GM08714 (cell line): ENCODE results near the gene LPP.

Experiments used
- H3K4me3 ChIP-seq: fragments of 200-500 bp; sonication (Bioruptor generic); 2 replicates; pipeline ENCODE4 v1.5.1; 2014; ENCODE audit warnings: mild to moderate bottlenecking, low read length, inconsistent platforms
- ZNF274 ChIP-seq: IDR thresholded peaks from 2 replicates; pipeline ENCODE4 v1.6.1; 2012; ENCODE audit warnings: mild to moderate bottlenecking, low read depth, low read length

Gene LPP

GRCh38 chr3:188863999-188864406 is 710.0 kb downstream of the LPP start:
- no peak overlapping the region for H3K4me3 ChIP-seq
- no peak for TF ChIP-seq ZNF274

DNA sequence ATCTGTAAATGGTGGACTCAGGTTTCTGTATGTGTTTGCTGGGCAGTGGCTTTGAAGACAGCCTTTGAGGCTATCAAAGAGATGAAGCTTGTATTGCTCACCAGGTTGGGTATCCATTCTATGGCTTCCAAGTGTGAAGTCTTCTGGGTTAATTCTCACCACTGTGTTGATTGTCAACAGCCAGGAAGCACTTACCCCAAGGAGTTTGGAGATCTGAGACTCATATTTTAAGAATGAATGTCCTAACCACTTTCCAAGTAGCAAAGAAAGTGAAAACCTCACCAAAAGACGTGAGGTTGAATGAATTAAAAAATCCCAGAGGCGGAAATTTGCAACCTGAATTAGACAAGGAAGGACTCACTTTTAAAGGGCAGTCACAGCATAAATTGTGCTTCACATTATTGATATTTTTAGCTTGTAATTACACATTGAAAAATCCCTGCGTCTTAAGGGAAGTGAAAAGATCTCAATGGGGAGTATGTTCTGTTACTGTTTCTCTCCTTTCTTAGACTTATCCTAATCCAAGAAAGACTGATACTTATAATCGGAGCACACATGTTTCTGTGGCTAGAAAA is 713.8 kb downstream of the LPP start:
- TF ChIP-seq ZNF274, result no peak

DNA sequence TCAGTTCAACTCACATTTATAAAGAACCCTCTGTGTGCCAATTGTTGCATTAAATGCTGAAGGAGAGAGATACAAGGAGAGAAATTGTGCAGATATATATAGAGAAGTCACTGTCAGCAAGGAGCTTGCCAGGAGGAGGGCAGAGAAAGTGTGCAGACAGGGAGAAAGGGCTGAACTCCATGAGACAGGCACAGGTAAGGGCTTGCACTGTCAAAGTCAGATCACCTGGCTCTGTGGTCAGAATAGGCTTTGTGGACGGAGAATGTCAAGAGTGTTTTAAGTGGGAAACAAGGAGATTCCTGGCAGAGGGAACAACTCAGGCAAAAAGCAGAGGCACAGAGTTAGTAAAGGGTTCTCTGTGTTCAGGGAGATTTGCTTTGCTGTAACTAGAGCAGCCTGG is 714.8 kb downstream of the LPP start:
- no peak for TF ChIP-seq ZNF274
- no peak overlapping the region for H3K4me3 ChIP-seq

More for the DNA sequence above, 713.8 kb downstream of the LPP start:
- no peak overlapping the region for H3K4me3 ChIP-seq

- no peak overlapping the region for H3K4me3 ChIP-seq
- TF ChIP-seq ZNF274, result no peak
These were observed 715.7 kb downstream of the LPP start for GRCh38 chr3:188869628-188870027.

DNA sequence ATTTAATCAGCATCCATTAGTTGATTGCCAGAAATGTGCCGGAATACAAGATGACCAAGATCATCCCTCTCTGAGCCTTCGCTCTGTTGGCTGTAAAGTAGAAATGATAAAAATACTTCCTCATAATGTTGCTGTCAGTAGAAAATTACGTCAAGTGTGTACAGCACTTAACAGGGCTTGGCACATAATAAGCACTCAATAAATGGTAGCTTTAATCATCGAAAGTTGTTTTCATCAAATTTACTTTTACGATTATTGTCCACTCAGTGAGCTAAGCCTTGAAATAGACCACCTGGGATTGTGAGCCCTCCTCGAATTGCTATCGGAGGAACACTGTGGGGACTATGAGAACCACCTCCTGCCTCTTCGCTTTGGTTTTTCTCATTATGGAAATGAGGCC is 716.5 kb downstream of the LPP start:
- TF ChIP-seq ZNF274, result no peak
- H3K4me3 ChIP-seq, result no peak overlapping the region

DNA sequence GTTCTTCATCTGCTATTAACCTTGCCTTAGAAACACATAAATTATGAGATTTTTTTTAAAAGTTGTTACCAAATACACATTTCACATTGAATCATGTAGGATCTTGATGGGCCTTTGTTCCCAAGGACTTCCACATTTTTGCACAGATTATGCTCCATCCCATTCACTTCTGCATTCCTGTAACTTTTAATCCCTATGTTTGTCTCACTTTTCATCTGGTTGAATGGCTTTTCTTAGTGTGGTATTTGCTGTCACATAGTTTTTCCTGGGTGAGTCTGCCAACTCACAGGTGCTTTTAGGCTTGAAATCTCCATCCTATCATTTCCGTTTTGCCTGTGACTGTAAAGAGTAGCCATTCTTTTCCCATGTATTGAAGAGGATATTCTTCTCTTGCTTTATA is 720.6 kb downstream of the LPP start:
- H3K4me3 ChIP-seq, result no peak overlapping the region
- TF ChIP-seq ZNF274, result no peak

DNA sequence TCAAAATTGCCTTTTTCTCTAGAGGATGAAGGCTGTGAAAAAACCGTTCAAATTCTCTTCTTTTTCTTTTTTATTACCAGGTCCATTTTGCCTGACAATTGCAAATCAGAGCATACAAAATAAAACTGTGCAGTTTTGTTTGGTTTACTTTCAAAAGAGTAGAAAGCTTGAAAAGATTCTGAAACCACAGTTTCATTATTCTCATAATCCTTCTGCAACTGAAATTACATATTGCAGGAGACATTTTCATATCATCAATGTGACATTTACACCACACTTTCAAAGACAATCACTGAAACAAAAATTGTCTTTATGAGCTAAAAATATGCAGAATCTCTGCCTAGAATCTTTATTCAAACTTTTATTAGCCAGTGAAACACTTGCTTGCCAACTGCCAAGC is 721.5 kb downstream of the LPP start:
- TF ChIP-seq ZNF274, result no peak
- no peak overlapping the region for H3K4me3 ChIP-seq

GRCh38 chr3:188876370-188876769 is 722.4 kb downstream of the LPP start:
- TF ChIP-seq ZNF274, result no peak
- H3K4me3 ChIP-seq, result no peak overlapping the region

DNA sequence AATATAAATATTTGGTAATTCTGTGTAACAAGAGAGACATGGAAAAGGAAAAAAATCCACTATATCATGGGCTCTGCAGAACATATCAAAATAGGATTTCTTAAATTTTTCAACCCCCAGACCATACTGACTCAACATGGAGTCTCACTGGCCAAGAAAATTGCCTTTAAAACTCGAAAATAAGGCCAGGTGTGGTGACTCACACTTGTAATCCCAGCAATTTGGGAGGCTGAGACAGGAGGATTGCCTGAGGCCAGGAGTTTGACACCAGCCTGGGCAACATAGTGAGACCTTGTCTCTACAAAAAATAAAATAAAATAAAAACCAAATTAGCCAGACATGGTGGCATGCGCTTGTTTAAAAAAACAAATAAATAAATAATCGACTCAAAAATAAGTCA is 723.4 kb downstream of the LPP start:
- TF ChIP-seq ZNF274, result no peak
- no peak overlapping the region for H3K4me3 ChIP-seq

DNA sequence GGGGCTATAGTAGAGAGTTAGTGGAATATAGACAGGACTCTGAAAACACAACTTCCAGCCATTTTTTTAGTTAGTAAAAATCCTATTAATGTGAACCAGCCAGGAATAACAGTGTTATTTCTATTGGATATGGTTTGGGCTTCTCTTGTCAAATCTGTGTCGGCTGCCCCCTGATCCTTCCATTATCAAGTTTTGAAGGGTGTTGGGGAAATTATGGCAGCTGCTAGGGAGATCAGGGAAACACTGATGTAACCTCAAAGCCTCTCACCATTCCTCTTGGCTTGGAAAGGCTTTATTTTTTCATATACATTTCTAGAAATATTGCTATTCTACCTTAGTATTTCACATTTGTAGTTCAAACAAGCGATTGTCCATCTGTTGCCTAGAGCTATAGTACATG is 724.1 kb downstream of the LPP start:
- TF ChIP-seq ZNF274, result no peak
- H3K4me3 ChIP-seq, result no peak overlapping the region

- no peak overlapping the region for H3K4me3 ChIP-seq
- TF ChIP-seq ZNF274, result no peak
These were observed 728.1 kb downstream of the LPP start for GRCh38 chr3:188881954-188882641.

GRCh38 chr3:188884299-188885043 is 730.5 kb downstream of the LPP start:
- no peak for TF ChIP-seq ZNF274
- no peak overlapping the region for H3K4me3 ChIP-seq

- TF ChIP-seq ZNF274, result no peak
- no peak overlapping the region for H3K4me3 ChIP-seq
These were observed 734.5 kb downstream of the LPP start for GRCh38 chr3:188888321-188889053.

- TF ChIP-seq ZNF274, result no peak
- no peak overlapping the region for H3K4me3 ChIP-seq
These were observed 735.1 kb downstream of the LPP start for GRCh38 chr3:188889054-188889491.

- TF ChIP-seq ZNF274, result no peak
- H3K4me3 ChIP-seq, result no peak overlapping the region
These were observed 736.8 kb downstream of the LPP start for GRCh38 chr3:188890572-188891270.
